ENCODE measurements around the gene ALPK1. TPM values are rescaled to one million over a fixed set of nuclear protein-coding genes. Genes with fewer than 3 reads are reported as not detected.

The ALPK1 gene
- total RNA-seq, 5 donors from 2014 or later (not counting 1 experiment from before 2014, with no cell fraction given), result 8.3 to 22.9 (median 9.3) TPM

DNA sequence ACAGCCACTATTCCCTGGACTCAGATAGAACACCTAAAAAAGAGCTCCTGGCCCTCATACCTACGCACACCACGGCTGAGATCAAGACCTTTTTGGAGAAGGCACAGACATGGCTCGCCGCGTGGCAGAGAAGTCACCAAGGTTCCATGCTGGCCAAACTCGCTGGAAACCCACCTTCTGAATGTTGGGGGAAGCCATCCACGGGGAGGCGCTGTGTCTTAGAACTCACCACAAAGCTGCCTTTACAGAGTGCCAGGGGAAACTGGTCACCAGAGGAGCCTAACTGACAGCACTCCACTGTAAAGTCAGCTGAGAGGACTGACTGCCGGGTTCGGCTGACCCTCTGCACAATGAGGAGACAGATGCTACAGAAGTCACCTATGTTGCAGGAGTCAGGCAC is 120.9 kb downstream of the ALPK1 start:
- H3K36me3 Mint-ChIP-seq, result peaks cover 51% of the 10 kb centered on the region
- CTCF ChIA-PET, result no interaction called here
- Histone ChIP-seq H3K27ac (ENCODE audit: low read length) (no peak overlapping the region), H3K36me3 (ENCODE audit: control insufficient read depth in 2 of 2, extremely low read depth in 1 of 2, insufficient read depth in 1 of 2, low read length in 1 of 2) (no peaks in the 10 kb centered on the region), H3K4me3 (ENCODE audit: control insufficient read depth in 1 of 2, extremely low read depth in 1 of 2, low read length in 1 of 2) (no peak overlapping the region), H3K27me3 (replicated peaks in 1 of 2; ENCODE audit: control insufficient read depth in 2 of 2, extremely low read depth in 1 of 2, insufficient read depth in 2 of 2, low read length in 1 of 2) (no peaks in the 10 kb centered on the region), H3K9me3 (no peaks in the 10 kb centered on the region), H3K4me1 (ENCODE audit: control insufficient read depth in 1 of 2, extremely low read depth in 1 of 2, insufficient read depth in 2 of 2, low read length in 2 of 2) (no peaks in the 10 kb centered on the region)
- H3K9me3 Mint-ChIP-seq, result peaks cover 0 to 6% (median 4%) of the 10 kb centered on the region in 3 donors
- H3K27me3 Mint-ChIP-seq, result no peaks in the 10 kb centered on the region
- 93% methylated on average over 10 of the region's 10 CpGs for WGBS (ENCODE audit: insufficient coverage)
- POLR2A ChIA-PET, result no interaction called here
- no peak overlapping the region for H3K27ac Mint-ChIP-seq
- no peaks in the 10 kb centered on the region for H3K4me1 Mint-ChIP-seq
- no peak for ATAC-seq (replicated peaks in 1 of 4)
- no peak overlapping the region for H3K4me3 Mint-ChIP-seq
- DNase-seq, result no peak

GRCh38 chr4:112421911-112422310 is 124.7 kb downstream of the ALPK1 start:
- no peaks in the 10 kb centered on the region for H3K9me3 Mint-ChIP-seq
- no peaks in the 10 kb centered on the region for H3K36me3 ChIP-seq (ENCODE audit: control insufficient read depth in 2 of 2, extremely low read depth in 1 of 2, insufficient read depth in 1 of 2, low read length in 1 of 2)

DNA sequence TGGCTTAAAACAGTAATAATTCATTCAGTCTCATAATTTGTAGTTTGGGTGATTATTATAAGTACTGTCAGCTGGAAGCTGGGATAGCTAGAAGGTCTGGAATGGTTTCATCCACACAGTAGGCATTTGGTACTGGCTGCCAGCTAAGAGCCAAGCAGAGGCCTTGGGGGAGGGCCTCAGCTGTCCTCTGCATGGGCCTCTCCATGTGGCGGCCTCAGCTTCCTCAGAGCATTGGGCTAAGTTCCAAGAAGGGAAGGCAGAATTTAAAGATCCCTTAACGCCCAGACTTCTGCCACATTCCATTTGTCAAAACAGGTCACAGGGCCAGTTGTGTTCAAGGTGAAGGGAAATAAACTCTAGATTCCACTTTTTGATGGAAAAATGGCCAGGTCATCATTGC is 125.5 kb downstream of the ALPK1 start:
- Histone ChIP-seq H3K9me3 (no peaks in the 10 kb centered on the region), H3K27ac (ENCODE audit: low read length) (no peak overlapping the region), H3K36me3 (ENCODE audit: control insufficient read depth in 2 of 2, extremely low read depth in 1 of 2, insufficient read depth in 1 of 2, low read length in 1 of 2) (no peaks in the 10 kb centered on the region), H3K4me1 (ENCODE audit: control insufficient read depth in 1 of 2, extremely low read depth in 1 of 2, insufficient read depth in 2 of 2, low read length in 2 of 2) (no peaks in the 10 kb centered on the region), H3K4me3 (ENCODE audit: control insufficient read depth in 1 of 2, extremely low read depth in 1 of 2, low read length in 1 of 2) (no peak overlapping the region), H3K27me3 (replicated peaks in 1 of 2; ENCODE audit: control insufficient read depth in 2 of 2, extremely low read depth in 1 of 2, insufficient read depth in 2 of 2, low read length in 1 of 2) (no peaks in the 10 kb centered on the region)
- Mint-ChIP-seq H3K36me3 (peaks cover 64% of the 10 kb centered on the region), H3K4me1 (no peaks in the 10 kb centered on the region), H3K27ac (no peak overlapping the region), H3K4me3 (no peak overlapping the region), H3K9me3 (no peaks in the 10 kb centered on the region), H3K27me3 (no peaks in the 10 kb centered on the region)
- ChIA-PET POLR2A (no interaction called here), CTCF (no interaction called here)
- ATAC-seq (replicated peaks in 1 of 4) (no peak), DNase-seq (no peak)
- 100% methylated on average over 1 of the region's 2 CpGs for WGBS (ENCODE audit: insufficient coverage)

More at GRCh38 chr4:112421911-112422310, 124.7 kb downstream of the ALPK1 start:
- peaks cover 58% of the 10 kb centered on the region for H3K36me3 Mint-ChIP-seq
- 96% methylated on average over 4 of the region's 7 CpGs for WGBS (ENCODE audit: insufficient coverage)
- no peak overlapping the region for H3K27ac Mint-ChIP-seq
- ChIA-PET CTCF (no interaction called here), POLR2A (interaction anchor here in 1 of 2 donors (0.5 kb wide), 1 partner anchor 97 kb away, joined by 3 read pairs; no protein-coding TSS in a partner anchor)
- Histone ChIP-seq H3K27ac (ENCODE audit: low read length) (no peak overlapping the region), H3K27me3 (replicated peaks in 1 of 2; ENCODE audit: control insufficient read depth in 2 of 2, extremely low read depth in 1 of 2, insufficient read depth in 2 of 2, low read length in 1 of 2) (no peaks in the 10 kb centered on the region), H3K4me3 (ENCODE audit: control insufficient read depth in 1 of 2, extremely low read depth in 1 of 2, low read length in 1 of 2) (no peak overlapping the region), H3K4me1 (ENCODE audit: control insufficient read depth in 1 of 2, extremely low read depth in 1 of 2, insufficient read depth in 2 of 2, low read length in 2 of 2) (no peaks in the 10 kb centered on the region), H3K9me3 (no peaks in the 10 kb centered on the region)
- DNase-seq, result no peak
- no peaks in the 10 kb centered on the region for H3K4me1 Mint-ChIP-seq
- no peak overlapping the region for H3K4me3 Mint-ChIP-seq
- no peaks in the 10 kb centered on the region for H3K27me3 Mint-ChIP-seq
- ATAC-seq (replicated peaks in 1 of 4), result no peak

DNA sequence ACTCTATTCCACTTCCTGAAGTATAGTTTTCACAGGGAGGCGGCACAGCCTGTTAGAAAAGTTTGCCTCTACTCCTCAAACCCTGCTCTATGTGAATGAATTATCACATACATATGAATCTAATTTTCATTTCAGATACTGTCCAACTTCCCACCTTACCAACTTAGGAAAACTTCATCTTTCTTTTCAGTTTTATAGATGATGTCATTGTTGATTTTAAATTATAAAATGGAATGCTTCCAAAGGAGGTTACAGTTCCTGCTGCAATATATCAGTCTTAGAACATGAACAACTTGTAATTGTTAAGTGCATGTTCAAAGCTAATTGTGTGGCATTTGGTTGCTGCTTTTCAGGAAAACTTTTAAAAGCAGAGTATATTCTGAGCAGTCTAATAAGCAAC is 126.4 kb downstream of the ALPK1 start:
- H3K4me1 Mint-ChIP-seq, result no peaks in the 10 kb centered on the region
- Histone ChIP-seq H3K4me3 (ENCODE audit: control insufficient read depth in 1 of 2, extremely low read depth in 1 of 2, low read length in 1 of 2) (no peak overlapping the region), H3K36me3 (ENCODE audit: control insufficient read depth in 2 of 2, extremely low read depth in 1 of 2, insufficient read depth in 1 of 2, low read length in 1 of 2) (no peaks in the 10 kb centered on the region), H3K27me3 (replicated peaks in 1 of 2; ENCODE audit: control insufficient read depth in 2 of 2, extremely low read depth in 1 of 2, insufficient read depth in 2 of 2, low read length in 1 of 2) (no peaks in the 10 kb centered on the region), H3K27ac (ENCODE audit: low read length) (no peak overlapping the region), H3K4me1 (ENCODE audit: control insufficient read depth in 1 of 2, extremely low read depth in 1 of 2, insufficient read depth in 2 of 2, low read length in 2 of 2) (no peaks in the 10 kb centered on the region), H3K9me3 (no peaks in the 10 kb centered on the region)
- no peak overlapping the region for H3K4me3 Mint-ChIP-seq
- DNase-seq, result no peak
- no peak for ATAC-seq (replicated peaks in 1 of 4)
- H3K36me3 Mint-ChIP-seq, result peaks cover 67% of the 10 kb centered on the region
- no peak overlapping the region for H3K27ac Mint-ChIP-seq
- no peaks in the 10 kb centered on the region for H3K9me3 Mint-ChIP-seq
- WGBS (ENCODE audit: insufficient coverage), result no CpG with 5 or more reads among the region's 1 CpG
- ChIA-PET POLR2A (no interaction called here), CTCF (no interaction called here)
- H3K27me3 Mint-ChIP-seq, result no peaks in the 10 kb centered on the region

DNA sequence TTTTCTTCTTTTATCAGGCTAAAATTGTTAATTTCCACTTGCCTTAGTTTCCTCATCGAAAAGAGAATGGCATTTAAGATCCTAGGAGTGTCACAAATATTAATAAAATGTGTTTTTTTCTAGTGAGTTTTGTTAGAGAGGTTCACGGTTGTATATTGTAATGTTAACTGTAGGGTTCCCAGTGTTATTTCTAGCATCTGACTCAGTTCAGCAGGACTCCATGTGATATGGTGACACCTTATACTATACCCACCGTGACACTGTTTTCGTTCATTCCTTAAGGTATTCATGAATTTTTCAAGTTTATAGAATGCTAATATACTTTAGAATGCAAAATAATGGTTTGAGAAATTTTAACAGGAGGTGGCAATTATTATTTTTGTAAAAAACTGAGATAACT is 128.7 kb downstream of the ALPK1 start:
- DNase-seq, result no peak
- Histone ChIP-seq H3K4me3 (ENCODE audit: control insufficient read depth in 1 of 2, extremely low read depth in 1 of 2, low read length in 1 of 2) (no peak overlapping the region), H3K9me3 (no peaks in the 10 kb centered on the region), H3K4me1 (ENCODE audit: control insufficient read depth in 1 of 2, extremely low read depth in 1 of 2, insufficient read depth in 2 of 2, low read length in 2 of 2) (no peaks in the 10 kb centered on the region), H3K27ac (ENCODE audit: low read length) (no peak overlapping the region), H3K27me3 (replicated peaks in 1 of 2; ENCODE audit: control insufficient read depth in 2 of 2, extremely low read depth in 1 of 2, insufficient read depth in 2 of 2, low read length in 1 of 2) (no peaks in the 10 kb centered on the region), H3K36me3 (ENCODE audit: control insufficient read depth in 2 of 2, extremely low read depth in 1 of 2, insufficient read depth in 1 of 2, low read length in 1 of 2) (no peaks in the 10 kb centered on the region)
- H3K4me1 Mint-ChIP-seq, result no peaks in the 10 kb centered on the region
- H3K4me3 Mint-ChIP-seq, result no peak overlapping the region
- H3K9me3 Mint-ChIP-seq, result no peaks in the 10 kb centered on the region
- no peak for ATAC-seq (replicated peaks in 1 of 4)
- H3K27me3 Mint-ChIP-seq, result no peaks in the 10 kb centered on the region
- ChIA-PET POLR2A (no interaction called here), CTCF (no interaction called here)
- H3K27ac Mint-ChIP-seq, result no peak overlapping the region
- WGBS (ENCODE audit: insufficient coverage), result no CpG with 5 or more reads among the region's 4 CpGs
- peaks cover 80% of the 10 kb centered on the region for H3K36me3 Mint-ChIP-seq

DNA sequence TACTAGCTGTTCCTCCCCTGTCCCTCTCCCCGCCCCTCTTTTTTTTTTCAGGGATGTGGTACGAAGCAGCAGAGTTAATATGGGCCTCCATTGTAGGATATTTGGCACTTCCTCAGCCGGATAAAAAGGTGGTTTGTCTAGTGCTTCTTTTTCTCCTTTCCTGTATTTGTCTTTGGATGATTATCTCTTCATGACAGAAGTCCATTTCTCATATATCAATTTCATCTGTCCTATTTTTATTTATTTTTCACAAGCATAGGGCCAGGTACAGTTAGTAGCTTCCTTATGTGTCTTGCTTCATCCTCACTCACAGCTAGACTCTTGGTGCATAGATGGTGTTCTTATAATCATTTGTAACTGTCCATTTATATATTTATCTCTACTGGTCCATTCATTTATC is 129.2 kb downstream of the ALPK1 start:
- POLR2A ChIA-PET, result no interaction called here

GRCh38 chr4:112431158-112431557 is 134.0 kb downstream of the ALPK1 start:
- Mint-ChIP-seq H3K4me1 (no peaks in the 10 kb centered on the region), H3K9me3 (no peaks in the 10 kb centered on the region), H3K36me3 (peaks cover 62% of the 10 kb centered on the region), H3K4me3 (no peak overlapping the region), H3K27ac (no peak overlapping the region), H3K27me3 (no peaks in the 10 kb centered on the region)
- H3K27ac ChIP-seq (ENCODE audit: low read length), result no peak overlapping the region
- no peak overlapping the region for H3K4me3 ChIP-seq (ENCODE audit: control insufficient read depth in 1 of 2, extremely low read depth in 1 of 2, low read length in 1 of 2)
- ChIA-PET CTCF (no interaction called here), POLR2A (no interaction called here)
- DNase-seq (no peak), ATAC-seq (replicated peaks in 1 of 4) (no peak)
- 91% methylated on average over 4 of the region's 4 CpGs for WGBS (ENCODE audit: insufficient coverage)
- H3K4me1 ChIP-seq (ENCODE audit: control insufficient read depth in 1 of 2, extremely low read depth in 1 of 2, insufficient read depth in 2 of 2, low read length in 2 of 2), result no peaks in the 10 kb centered on the region
- H3K36me3 ChIP-seq (ENCODE audit: control insufficient read depth in 2 of 2, extremely low read depth in 1 of 2, insufficient read depth in 1 of 2, low read length in 1 of 2), result no peaks in the 10 kb centered on the region
- no peaks in the 10 kb centered on the region for H3K27me3 ChIP-seq (replicated peaks in 1 of 2; ENCODE audit: control insufficient read depth in 2 of 2, extremely low read depth in 1 of 2, insufficient read depth in 2 of 2, low read length in 1 of 2)
- no peaks in the 10 kb centered on the region for H3K9me3 ChIP-seq

More for the DNA sequence above, 129.2 kb downstream of the ALPK1 start:
- no peak for ATAC-seq (replicated peaks in 1 of 4)
- no peaks in the 10 kb centered on the region for H3K27me3 ChIP-seq (replicated peaks in 1 of 2; ENCODE audit: control insufficient read depth in 2 of 2, extremely low read depth in 1 of 2, insufficient read depth in 2 of 2, low read length in 1 of 2)
- Mint-ChIP-seq H3K36me3 (peaks cover 82% of the 10 kb centered on the region), H3K27me3 (no peaks in the 10 kb centered on the region), H3K27ac (no peak overlapping the region), H3K4me3 (no peak overlapping the region), H3K9me3 (no peaks in the 10 kb centered on the region), H3K4me1 (no peaks in the 10 kb centered on the region)
- H3K27ac ChIP-seq (ENCODE audit: low read length), result no peak overlapping the region
- DNase-seq, result no peak
- no peak overlapping the region for H3K4me3 ChIP-seq (ENCODE audit: control insufficient read depth in 1 of 2, extremely low read depth in 1 of 2, low read length in 1 of 2)
- CTCF ChIA-PET, result no interaction called here
- H3K9me3 ChIP-seq, result no peaks in the 10 kb centered on the region
- H3K4me1 ChIP-seq (ENCODE audit: control insufficient read depth in 1 of 2, extremely low read depth in 1 of 2, insufficient read depth in 2 of 2, low read length in 2 of 2), result no peaks in the 10 kb centered on the region
- WGBS (ENCODE audit: insufficient coverage), result no CpG with 5 or more reads among the region's 3 CpGs
- H3K36me3 ChIP-seq (ENCODE audit: control insufficient read depth in 2 of 2, extremely low read depth in 1 of 2, insufficient read depth in 1 of 2, low read length in 1 of 2), result no peaks in the 10 kb centered on the region
